ENCODE data around the gene MRPL14. TPM values are rescaled to one million over a fixed set of nuclear protein-coding genes. Genes with fewer than 3 reads are reported as not detected.

The MRPL14 gene
- total and polyA plus RNA-seq, 12 donors, result 22.0 to 94.6 (median 49.3) TPM

DNA sequence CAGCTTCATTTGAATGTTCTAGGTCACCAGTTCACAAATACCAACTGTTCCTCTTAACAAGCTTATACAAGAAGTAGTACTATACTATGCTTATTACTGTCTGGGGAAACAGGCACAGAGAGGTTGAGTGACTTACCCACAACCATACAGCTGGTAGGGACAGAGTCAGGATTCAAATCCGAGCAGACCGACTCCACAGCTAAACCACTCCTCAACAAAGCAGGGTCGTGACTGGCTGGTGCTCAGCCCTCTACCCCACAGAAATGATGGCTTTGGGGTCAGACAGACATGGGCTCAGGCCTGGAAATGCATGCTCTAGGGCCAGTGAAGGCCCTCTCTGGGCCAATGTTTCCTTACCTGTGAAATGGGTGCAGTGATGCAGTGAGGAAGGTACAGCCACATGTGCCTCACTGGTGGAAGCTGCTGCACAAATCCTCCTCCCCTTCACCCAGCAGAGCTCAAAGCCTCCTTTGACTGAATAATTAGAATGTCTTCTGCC lies 63.6 kb downstream of the MRPL14 start:
- WGBS, 4 donors, result 92 to 100% (median 96%) methylated on average over 3 of the region's 3 CpGs

More for the DNA sequence above, 63.6 kb downstream of the MRPL14 start:
- peak overlapping the region in 2 of 5 donors; percentile 78 to 85 for H3K27ac ChIP-seq
- H3K9me3 ChIP-seq (replicated peaks in 1 of 3), result no peaks in the 10 kb centered on the region
- no peak overlapping the region for H3K4me3 ChIP-seq
- H3K27me3 ChIP-seq, result no peaks in the 10 kb centered on the region
- TF ChIP-seq POLR2A (IDR thresholded peaks at IDR 0.05), result no peak
- TF ChIP-seq, protein P1, sequence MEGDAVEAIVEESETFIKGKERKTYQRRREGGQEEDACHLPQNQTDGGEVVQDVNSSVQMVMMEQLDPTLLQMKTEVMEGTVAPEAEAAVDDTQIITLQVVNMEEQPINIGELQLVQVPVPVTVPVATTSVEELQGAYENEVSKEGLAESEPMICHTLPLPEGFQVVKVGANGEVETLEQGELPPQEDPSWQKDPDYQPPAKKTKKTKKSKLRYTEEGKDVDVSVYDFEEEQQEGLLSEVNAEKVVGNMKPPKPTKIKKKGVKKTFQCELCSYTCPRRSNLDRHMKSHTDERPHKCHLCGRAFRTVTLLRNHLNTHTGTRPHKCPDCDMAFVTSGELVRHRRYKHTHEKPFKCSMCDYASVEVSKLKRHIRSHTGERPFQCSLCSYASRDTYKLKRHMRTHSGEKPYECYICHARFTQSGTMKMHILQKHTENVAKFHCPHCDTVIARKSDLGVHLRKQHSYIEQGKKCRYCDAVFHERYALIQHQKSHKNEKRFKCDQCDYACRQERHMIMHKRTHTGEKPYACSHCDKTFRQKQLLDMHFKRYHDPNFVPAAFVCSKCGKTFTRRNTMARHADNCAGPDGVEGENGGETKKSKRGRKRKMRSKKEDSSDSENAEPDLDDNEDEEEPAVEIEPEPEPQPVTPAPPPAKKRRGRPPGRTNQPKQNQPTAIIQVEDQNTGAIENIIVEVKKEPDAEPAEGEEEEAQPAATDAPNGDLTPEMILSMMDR (IDR thresholded peaks at IDR 0.05), result no peak
- H3K4me1 ChIP-seq (replicated peaks in 1 of 2), result peaks cover 14 to 43% of the 10 kb centered on the region in 2 donors
- intact Hi-C loops (cut with DNase I), result no loop called here
- H3K36me3 ChIP-seq (replicated peaks in 1 of 2), result no peaks in the 10 kb centered on the region
- no peak for DNase-seq

Other genes starting within 250 kb of the MRPL14 start
- 10 to 100 TPM; 27.0 to 51.7 (median 37.2) TPM for gene TMEM63B, start 102 bp upstream of the MRPL14 start, total RNA-seq
- gene TMEM63B, start 102 bp upstream of the MRPL14 start, polyA plus RNA-seq, result 10 to 100 TPM; 18.1 to 49.8 (median 33.2) TPM
- gene CAPN11, start 31.4 kb upstream of the MRPL14 start, total RNA-seq, result 1 to 10 TPM in 3 of 9 donors, under 1 TPM in 4, not detected in 2; 0.14 to 2.4 (median 0.83) TPM
- 1 to 10 TPM in 2 of 3 donors, under 1 TPM in 1; 0.35 to 1.5 (median 1.1) TPM for gene CAPN11, start 31.4 kb upstream of the MRPL14 start, polyA plus RNA-seq
- under 1 TPM in 1 of 9 donors, not detected in 8; 0.39 TPM for gene MYMX, start 89.5 kb upstream of the MRPL14 start, total RNA-seq
- gene MYMX, start 89.5 kb upstream of the MRPL14 start, polyA plus RNA-seq, result under 1 TPM in 1 of 3 donors, not detected in 2; 0.94 TPM
- gene SLC29A1, start 96.1 kb upstream of the MRPL14 start, total RNA-seq, result 100 to 1,000 TPM in 8 of 9 donors, 10 to 100 TPM in 1; 48.6 to 356 (median 162) TPM
- gene SLC29A1, start 96.1 kb upstream of the MRPL14 start, polyA plus RNA-seq, result 100 to 1,000 TPM in 2 of 3 donors, 10 to 100 TPM in 1; 51.9 to 113 (median 108) TPM
- 1,000 to 10,000 TPM in 4 of 9 donors, 100 to 1,000 TPM in 5; 692 to 1,671 (median 883) TPM for gene HSP90AB1, start 119.6 kb upstream of the MRPL14 start, total RNA-seq
- 1,000 to 10,000 TPM in 1 of 3 donors, 100 to 1,000 TPM in 2; 275 to 2,249 (median 420) TPM for gene HSP90AB1, start 119.6 kb upstream of the MRPL14 start, polyA plus RNA-seq
- 10 to 100 TPM; 48.5 to 79.8 (median 61.0) TPM for gene SLC35B2, start 130.1 kb upstream of the MRPL14 start, total RNA-seq
- gene SLC35B2, start 130.1 kb upstream of the MRPL14 start, polyA plus RNA-seq, result 10 to 100 TPM; 12.7 to 37.5 (median 19.3) TPM
- 10 to 100 TPM in 5 of 9 donors, 1 to 10 TPM in 4; 4.8 to 31.2 (median 10.2) TPM for gene NFKBIE, start 138.1 kb upstream of the MRPL14 start, total RNA-seq
- 10 to 100 TPM in 2 of 3 donors, 1 to 10 TPM in 1; 5.8 to 17.0 (median 10.5) TPM for gene NFKBIE, start 138.1 kb upstream of the MRPL14 start, polyA plus RNA-seq
- gene TMEM151B, start 143.0 kb upstream of the MRPL14 start, total RNA-seq, result 1 to 10 TPM in 2 of 9 donors, under 1 TPM in 5, not detected in 2; 0.07 to 3.3 (median 0.67) TPM
- 1 to 10 TPM in 2 of 3 donors, under 1 TPM in 1; 0.88 to 3.9 (median 1.2) TPM for gene TMEM151B, start 143.0 kb upstream of the MRPL14 start, polyA plus RNA-seq
- gene AARS2, start 185.9 kb upstream of the MRPL14 start, total RNA-seq, result 10 to 100 TPM in 5 of 9 donors, 1 to 10 TPM in 4; 7.4 to 15.9 (median 11.1) TPM
- gene AARS2, start 185.9 kb upstream of the MRPL14 start, polyA plus RNA-seq, result 10 to 100 TPM in 1 of 3 donors, 1 to 10 TPM in 2; 5.3 to 10.1 (median 6.2) TPM
- gene SPATS1, start 215.2 kb upstream of the MRPL14 start, total RNA-seq, result not detected
- under 1 TPM in 1 of 3 donors, not detected in 2; 0.15 TPM for gene SPATS1, start 215.2 kb upstream of the MRPL14 start, polyA plus RNA-seq

Data from adrenal gland (tissue), 12 donors.